ENCODE data around the gene CEP68.

Gene CEP68

GRCh38 chr2:65120990-65121693, 64.9 kb downstream of the CEP68 start:
- no peak for TF ChIP-seq CTCF (IDR thresholded peaks at IDR 0.05)

DNA sequence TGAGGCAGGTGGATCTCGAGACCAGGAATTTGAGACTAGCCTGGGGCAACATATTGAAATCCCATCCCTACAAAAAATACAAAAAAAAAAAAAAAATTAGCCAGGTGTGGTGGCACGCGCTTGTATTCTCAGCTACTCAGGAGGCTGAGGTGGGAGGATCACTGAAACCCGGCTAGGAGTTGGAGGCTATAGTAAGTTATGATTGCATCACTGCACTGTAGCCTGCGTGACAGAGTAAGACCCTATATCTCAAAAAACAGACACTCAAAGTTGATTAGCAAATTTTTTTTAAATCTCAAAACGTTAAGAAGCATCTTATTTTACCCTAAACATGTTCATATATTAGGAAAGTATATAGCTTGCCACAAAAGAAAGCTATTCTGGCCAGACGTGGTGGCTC, 66.1 kb downstream of the CEP68 start:
- TF ChIP-seq CTCF (IDR thresholded peaks at IDR 0.05), result no peak

GRCh38 chr2:65128297-65129190, 72.3 kb downstream of the CEP68 start:
- no peak for TF ChIP-seq CTCF (IDR thresholded peaks at IDR 0.05)

DNA sequence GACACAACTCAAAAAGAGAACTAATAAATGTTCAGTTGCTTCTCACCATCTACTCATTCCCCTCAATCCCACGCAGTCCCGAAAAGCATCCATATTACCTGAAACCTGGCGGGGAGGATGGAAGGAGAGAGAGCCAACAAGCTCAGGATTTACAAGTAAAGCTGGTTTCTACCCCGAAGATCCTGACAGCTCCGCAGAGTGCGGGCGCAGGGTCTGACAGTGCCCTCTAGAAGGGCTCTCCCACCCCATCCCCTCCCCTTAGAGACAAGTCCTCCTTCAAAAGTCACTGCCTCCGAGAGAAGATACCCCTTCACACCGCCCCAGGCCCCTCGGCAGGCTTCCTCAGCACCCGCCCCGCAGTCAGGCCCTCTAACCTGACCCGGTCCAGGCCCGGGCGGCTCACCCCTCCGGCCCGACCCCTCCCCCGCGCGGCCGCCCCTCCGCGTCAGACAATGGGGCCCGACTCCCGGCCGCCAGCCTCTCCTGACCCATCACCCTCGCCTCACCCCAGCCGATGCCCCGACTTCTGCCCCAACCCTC, 73.1 kb downstream of the CEP68 start:
- TF ChIP-seq CTCF (IDR thresholded peaks at IDR 0.05), result no peak

GRCh38 chr2:65129826-65130663, 73.8 kb downstream of the CEP68 start, which contains the start of gene RAB1A:
Gene RAB1A, minus strand, starts transcription at chr2:65130106. Its CDS starts 191 bp downstream, at chr2:65129915.
- TF ChIP-seq CTCF (IDR thresholded peaks at IDR 0.05), result peak; percentile 29; the same call in 1 of the 2 replicates

GRCh38 chr2:65130664-65131175, 74.5 kb downstream of the CEP68 start:
- TF ChIP-seq CTCF (IDR thresholded peaks at IDR 0.05), result no peak

GRCh38 chr2:65133626-65134025, 77.4 kb downstream of the CEP68 start:
- no peak for TF ChIP-seq CTCF (IDR thresholded peaks at IDR 0.05)

Data from LNCAP (cell line).